ENCODE measurements around the gene KRT75. TPM values are rescaled to one million over a fixed set of nuclear protein-coding genes. Genes with fewer than 3 reads are reported as not detected.

The KRT75 gene
- total RNA-seq, 1 donor: not detected

DNA sequence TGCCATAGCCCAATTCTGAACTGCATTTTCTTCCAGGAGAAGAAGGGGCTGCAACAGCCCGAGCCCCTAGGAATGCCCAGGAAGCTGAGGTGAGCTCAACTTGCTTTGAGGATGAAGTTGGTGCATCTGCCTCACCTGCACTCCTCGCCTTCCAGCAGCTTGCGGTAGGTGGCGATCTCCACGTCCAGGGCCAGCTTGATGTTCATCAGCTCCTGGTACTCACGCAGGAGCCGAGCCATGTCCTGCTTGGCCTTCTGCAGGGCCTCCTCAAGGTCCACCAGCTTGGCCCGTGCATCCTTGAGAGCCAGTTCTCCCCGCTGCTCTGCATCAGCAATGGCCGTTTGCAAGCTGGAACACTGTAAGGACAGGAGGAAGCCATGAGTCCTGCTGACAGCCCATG lies 6.0 kb downstream of the KRT75 start:
- no peak overlapping the region for H3K4me3 ChIP-seq (ENCODE audit: low read depth, low read length)
- TF ChIP-seq, protein P1, sequence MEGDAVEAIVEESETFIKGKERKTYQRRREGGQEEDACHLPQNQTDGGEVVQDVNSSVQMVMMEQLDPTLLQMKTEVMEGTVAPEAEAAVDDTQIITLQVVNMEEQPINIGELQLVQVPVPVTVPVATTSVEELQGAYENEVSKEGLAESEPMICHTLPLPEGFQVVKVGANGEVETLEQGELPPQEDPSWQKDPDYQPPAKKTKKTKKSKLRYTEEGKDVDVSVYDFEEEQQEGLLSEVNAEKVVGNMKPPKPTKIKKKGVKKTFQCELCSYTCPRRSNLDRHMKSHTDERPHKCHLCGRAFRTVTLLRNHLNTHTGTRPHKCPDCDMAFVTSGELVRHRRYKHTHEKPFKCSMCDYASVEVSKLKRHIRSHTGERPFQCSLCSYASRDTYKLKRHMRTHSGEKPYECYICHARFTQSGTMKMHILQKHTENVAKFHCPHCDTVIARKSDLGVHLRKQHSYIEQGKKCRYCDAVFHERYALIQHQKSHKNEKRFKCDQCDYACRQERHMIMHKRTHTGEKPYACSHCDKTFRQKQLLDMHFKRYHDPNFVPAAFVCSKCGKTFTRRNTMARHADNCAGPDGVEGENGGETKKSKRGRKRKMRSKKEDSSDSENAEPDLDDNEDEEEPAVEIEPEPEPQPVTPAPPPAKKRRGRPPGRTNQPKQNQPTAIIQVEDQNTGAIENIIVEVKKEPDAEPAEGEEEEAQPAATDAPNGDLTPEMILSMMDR (IDR thresholded peaks at IDR 0.05; ENCODE audit: insufficient read depth, low read length): no peak
- no peak for DNase-seq (ENCODE audit: low read depth)

- no peak overlapping the region for H3K4me3 ChIP-seq (ENCODE audit: low read depth, low read length)
- no peak for DNase-seq (ENCODE audit: low read depth)
- TF ChIP-seq, protein P1 (IDR thresholded peaks at IDR 0.05; ENCODE audit: insufficient read depth, low read length): no peak
Observed at GRCh38 chr12:52427083-52427482, 7.1 kb downstream of the KRT75 start.

DNA sequence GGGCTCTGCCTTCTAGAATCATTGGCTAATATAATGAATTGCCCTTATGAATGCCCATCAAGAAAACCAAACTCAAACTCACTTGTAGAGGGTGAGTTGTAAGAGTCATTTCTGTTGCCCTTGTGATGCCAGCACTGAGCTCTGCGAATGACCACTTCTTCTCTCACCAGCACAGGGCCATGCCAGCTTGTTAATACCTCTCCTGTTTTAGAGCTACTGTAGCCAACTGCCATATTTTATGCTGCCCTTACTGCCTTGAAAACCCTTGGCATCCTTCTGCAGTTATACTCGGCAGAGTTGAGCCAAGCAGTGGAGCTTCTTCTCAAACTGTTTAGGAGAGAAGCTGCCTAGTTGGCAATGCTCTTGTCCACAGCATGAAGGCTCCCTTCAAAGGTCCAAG lies 8.1 kb downstream of the KRT75 start:
- DNase-seq (ENCODE audit: low read depth): no peak
- TF ChIP-seq, protein P1 (IDR thresholded peaks at IDR 0.05; ENCODE audit: insufficient read depth, low read length): no peak
- H3K4me3 ChIP-seq (ENCODE audit: low read depth, low read length): no peak overlapping the region

GRCh38 chr12:52425466-52425865 lies 8.7 kb downstream of the KRT75 start:
- no peak overlapping the region for H3K4me3 ChIP-seq (ENCODE audit: low read depth, low read length)
- TF ChIP-seq, protein P1 (IDR thresholded peaks at IDR 0.05; ENCODE audit: insufficient read depth, low read length): no peak
- DNase-seq (ENCODE audit: low read depth): no peak

GRCh38 chr12:52423661-52424500 lies 10.3 kb downstream of the KRT75 start:
- TF ChIP-seq, protein P1 (IDR thresholded peaks at IDR 0.05; ENCODE audit: insufficient read depth, low read length): no peak

DNA sequence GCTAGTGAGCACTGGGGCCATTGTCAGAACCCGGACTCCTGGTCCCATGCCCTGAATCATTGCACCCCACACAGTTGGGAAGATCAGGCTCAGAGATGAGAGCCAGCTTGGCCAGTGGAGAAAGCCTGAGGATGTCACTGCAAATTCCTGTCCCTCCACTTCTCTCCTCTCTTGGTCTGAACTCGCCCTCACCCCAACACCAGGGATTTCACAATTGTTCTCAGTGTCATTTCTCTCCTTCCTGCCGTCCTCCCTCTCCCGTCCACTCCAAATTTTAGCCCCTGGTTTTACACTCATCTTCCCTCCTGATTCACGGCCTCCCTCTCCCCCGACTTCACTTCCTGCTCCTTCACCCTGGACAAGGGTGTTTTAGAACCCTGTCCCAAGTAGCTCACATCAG lies 11.1 kb downstream of the KRT75 start:
- TF ChIP-seq, protein P1 (IDR thresholded peaks at IDR 0.05; ENCODE audit: insufficient read depth, low read length): no peak
- DNase-seq (ENCODE audit: low read depth): no peak
- no peak overlapping the region for H3K4me3 ChIP-seq (ENCODE audit: low read depth, low read length)

More at GRCh38 chr12:52423661-52424500, 10.3 kb downstream of the KRT75 start:
- no peak for DNase-seq (ENCODE audit: low read depth)
- H3K4me3 ChIP-seq (ENCODE audit: low read depth, low read length): no peak overlapping the region
